Right cardiac atrium (tissue), 5 donors: ENCODE measurements around the gene COL19A1. TPM values are rescaled to one million over a fixed set of nuclear protein-coding genes. Genes with fewer than 3 reads are reported as not detected.

Source experiments
- ATAC-seq, 2 donors: fragments of 200-7000 bp; cut with Tn5 transposase; one replicate each; pipeline versions ENCODE4 v1.8.0 to v1.9.1; 2020; ENCODE audit warnings: moderate library complexity in 2 of 2, mild to moderate bottlenecking in 1 of 2
- DNase-seq, 3 donors: peaks; one replicate each; pipeline ENCODE4 v3.0.0-alpha.2; 2020
- H3K27ac ChIP-seq: one replicate; pipeline ENCODE4 v1.5.1; 2013; ENCODE audit warnings: mild to moderate bottlenecking, low read length, control low read depth, moderate library complexity
- H3K27me3 ChIP-seq: one replicate; pipeline ENCODE4 v1.6.1; 2013; ENCODE audit not compliant: control insufficient read depth, insufficient read depth
- H3K4me1 ChIP-seq: one replicate; pipeline ENCODE4 v1.6.1; 2013; ENCODE audit warnings: low read length; ENCODE audit not compliant: control insufficient read depth, insufficient read depth
- H3K4me3 ChIP-seq: one replicate; pipeline ENCODE4 v1.5.1; 2013; ENCODE audit warnings: low read length, control low read depth
- H3K9me3 ChIP-seq: one replicate; pipeline ENCODE4 v1.6.1; 2013; ENCODE audit warnings: low read length; ENCODE audit not compliant: control insufficient read depth
- WGBS: extraction: QIAGEN DNeasy Blood & Tissue Kit; methylation state at CpG from one replicate; pipeline ENCODE4 v1.1.7; 2013; 5-methylcytosine and 5-hydroxymethylcytosine counted together
- intact Hi-C, 4 donors: fragments of 100-400 bp; cut with DNase I; formaldehyde crosslinking; loops; one replicate each; pipeline versions ENCODE4 v1.11.0 to v1.14.0; 2022 to 2023
- polyA plus RNA-seq: library from polyadenylated mRNA; stranded (reverse); fragments of 200-250 nt; gene quantifications from one replicate; pipeline ENCODE4 v1.2.3, GENCODE V29; 2013
- total RNA-seq, 4 donors: library from RNA; stranded (reverse); fragmentation: NEBNext Ultra II Directional; extraction: Animal tissue kit (Norgen Biotek cat#: 25700); gene quantifications; one replicate each; pipeline ENCODE4 v1.2.1, GENCODE V29; 2021
- donor health status: healthy with polysubstance abuse.
- donor health status: DM: no; HTN: yes; CAD: no.
- donor health status: DM: no; HTN: no; CAD: no.
- donor health status: DM: no; HTN: yes; CAD: no; lungs with severe emphysema.
- donor health status: DM: yes; HTN: yes; CAD: no.

COL19A1 gene
- total and polyA plus RNA-seq, 5 donors, result 1.0 to 6.0 (median 3.6) TPM

DNA sequence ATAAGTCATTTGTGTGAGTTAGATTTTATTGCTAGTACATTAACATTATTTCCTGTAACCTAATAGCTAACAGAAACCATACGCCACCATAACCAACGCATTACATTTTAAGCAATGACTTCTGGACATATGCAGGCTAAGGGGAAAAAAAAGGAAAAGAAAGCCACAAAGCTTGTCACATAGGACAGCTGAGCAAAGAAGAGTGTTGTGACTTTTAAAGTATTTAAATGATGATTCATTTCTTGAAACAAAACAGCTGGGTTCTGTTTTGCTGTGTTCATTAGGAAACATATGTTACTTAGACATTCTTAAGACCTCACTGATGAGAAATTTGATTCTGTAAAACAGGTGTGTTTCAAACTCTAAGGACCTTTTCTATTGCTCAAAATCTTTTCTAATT lies 265.2 kb downstream of the COL19A1 start:
- WGBS, result 35% methylated on average over 2 of the region's 2 CpGs
- ATAC-seq, result no peak
- intact Hi-C loops, result no loop called here

DNA sequence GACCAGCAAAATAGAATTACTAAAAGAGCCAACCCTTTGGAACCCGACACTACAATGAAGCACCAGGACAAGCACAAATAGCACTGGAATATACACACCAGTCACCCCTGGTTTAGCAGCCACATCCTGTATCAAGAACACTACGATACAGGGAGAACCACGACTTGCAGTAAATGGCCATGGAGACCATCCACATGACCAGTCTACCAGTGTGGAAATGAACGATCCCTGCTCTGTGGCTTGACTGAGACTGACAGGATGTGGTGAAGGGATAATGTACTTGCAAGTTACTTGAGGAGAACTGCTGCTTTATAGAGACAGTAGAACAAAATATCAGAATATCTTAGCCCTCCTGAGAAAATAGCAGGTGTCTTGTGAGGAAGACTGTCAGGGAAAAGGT lies 266.9 kb downstream of the COL19A1 start:
- DNase-seq (no peak), ATAC-seq (no peak)
- Histone ChIP-seq H3K9me3 (no peaks in the 10 kb centered on the region), H3K27ac (no peak overlapping the region), H3K4me3 (no peak overlapping the region), H3K27me3 (no peaks in the 10 kb centered on the region), H3K4me1 (no peaks in the 10 kb centered on the region)
- WGBS, result 85% methylated on average over 4 of the region's 4 CpGs
- intact Hi-C loops, result no loop called here

More for the DNA sequence above, 265.2 kb downstream of the COL19A1 start:
- Histone ChIP-seq H3K4me3 (no peak overlapping the region), H3K27ac (no peak overlapping the region), H3K4me1 (no peaks in the 10 kb centered on the region), H3K27me3 (no peaks in the 10 kb centered on the region), H3K9me3 (no peaks in the 10 kb centered on the region)
- DNase-seq, result no peak

DNA sequence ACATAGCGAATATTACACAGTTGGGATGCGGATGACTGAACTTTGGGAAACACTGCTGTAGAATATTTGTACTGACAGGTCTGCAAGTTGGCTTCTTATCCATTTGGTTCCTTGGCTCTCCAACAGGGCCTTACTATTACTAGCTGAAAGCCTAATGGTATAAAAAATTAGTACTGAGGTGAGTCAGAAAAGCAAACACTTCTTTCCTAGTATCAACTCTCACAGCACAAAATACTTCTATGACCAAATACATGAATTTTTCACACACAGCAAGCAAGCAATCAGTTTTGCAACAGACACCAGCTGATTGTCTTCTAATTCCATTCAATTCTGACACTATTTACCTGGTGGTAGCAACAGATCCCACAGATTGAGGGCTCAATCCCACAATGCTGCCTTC lies 268.2 kb downstream of the COL19A1 start:
- Histone ChIP-seq H3K4me3 (no peak overlapping the region), H3K9me3 (no peaks in the 10 kb centered on the region), H3K27ac (no peak overlapping the region), H3K27me3 (no peaks in the 10 kb centered on the region), H3K4me1 (no peaks in the 10 kb centered on the region)
- WGBS, result 95% methylated on average over 2 of the region's 2 CpGs
- ATAC-seq, result no peak
- no peak for DNase-seq
- intact Hi-C loops, result no loop called here

DNA sequence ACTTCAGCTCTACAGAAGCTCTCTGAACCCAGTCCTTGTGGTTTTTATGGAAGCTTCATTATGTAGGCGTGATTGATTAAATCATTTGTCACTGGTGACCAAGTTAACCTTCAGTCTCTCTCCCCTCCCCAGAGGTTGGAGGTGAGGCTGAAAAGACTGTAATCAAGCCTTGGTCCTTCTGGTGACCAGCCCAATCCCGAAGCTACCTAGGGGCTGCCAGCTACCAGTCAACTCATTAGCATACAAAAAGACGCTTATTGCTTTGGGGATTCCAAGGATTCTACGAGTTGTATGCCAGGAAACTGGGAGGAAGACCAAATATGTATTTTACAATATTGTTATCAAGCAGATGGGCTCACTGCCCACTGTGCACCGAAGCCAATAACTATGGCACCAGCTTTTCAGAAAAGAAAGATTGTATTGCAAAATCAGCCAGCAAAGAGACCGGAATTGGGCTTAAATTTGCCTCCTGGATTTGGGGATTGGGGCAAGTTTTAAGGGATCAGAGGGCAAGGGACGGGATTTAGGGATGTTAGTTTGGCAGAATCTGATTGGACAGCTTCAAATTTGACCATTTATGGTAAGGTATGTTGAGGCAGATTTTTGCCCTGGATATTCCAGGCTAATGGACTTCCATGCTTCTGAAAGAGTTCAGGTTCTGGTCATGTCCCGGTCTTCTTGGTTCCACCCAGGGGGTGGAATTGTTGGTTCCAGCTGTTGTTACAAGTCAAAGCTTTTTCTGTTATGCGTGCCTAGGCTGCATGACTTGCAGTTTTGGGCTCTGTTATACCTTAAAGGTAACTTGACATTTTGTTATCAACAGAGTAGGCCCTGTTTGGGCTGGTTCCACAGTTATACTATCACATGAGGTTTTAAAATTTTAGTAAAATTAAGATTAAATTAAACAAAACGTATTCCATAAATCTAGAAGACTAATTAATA lies 269.1 kb downstream of the COL19A1 start:
- Histone ChIP-seq H3K9me3 (no peaks in the 10 kb centered on the region), H3K4me1 (no peaks in the 10 kb centered on the region), H3K27ac (no peak overlapping the region), H3K4me3 (no peak overlapping the region), H3K27me3 (no peaks in the 10 kb centered on the region)
- intact Hi-C loops, result no loop called here
- DNase-seq (no peak), ATAC-seq (no peak)
- WGBS, result 65% methylated on average over 10 of the region's 10 CpGs

DNA sequence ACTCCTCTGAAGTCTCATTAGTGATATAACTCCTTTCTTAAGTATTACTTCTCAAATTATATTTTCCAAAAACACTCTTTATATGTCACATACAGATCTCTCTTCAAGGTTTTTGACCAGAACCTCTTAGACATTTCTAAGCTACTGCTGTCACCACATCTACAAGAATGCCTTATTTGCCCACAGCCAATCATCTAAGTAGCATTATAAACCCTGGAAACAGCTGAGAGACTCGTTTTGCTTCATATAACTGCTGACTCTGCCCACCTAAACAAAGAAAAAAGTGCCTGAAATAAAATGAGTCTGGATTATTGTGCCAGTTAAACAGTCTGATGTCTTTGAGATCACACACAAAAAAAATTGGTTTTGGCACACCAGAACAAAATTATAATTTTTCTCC lies 270.6 kb downstream of the COL19A1 start:
- Histone ChIP-seq H3K27ac (no peak overlapping the region), H3K4me1 (no peaks in the 10 kb centered on the region), H3K27me3 (no peaks in the 10 kb centered on the region), H3K4me3 (no peak overlapping the region), H3K9me3 (no peaks in the 10 kb centered on the region)
- ATAC-seq (no peak), DNase-seq (no peak)
- intact Hi-C loops, result no loop called here
- WGBS, result 29% methylated on average over 1 of the region's 1 CpG

DNA sequence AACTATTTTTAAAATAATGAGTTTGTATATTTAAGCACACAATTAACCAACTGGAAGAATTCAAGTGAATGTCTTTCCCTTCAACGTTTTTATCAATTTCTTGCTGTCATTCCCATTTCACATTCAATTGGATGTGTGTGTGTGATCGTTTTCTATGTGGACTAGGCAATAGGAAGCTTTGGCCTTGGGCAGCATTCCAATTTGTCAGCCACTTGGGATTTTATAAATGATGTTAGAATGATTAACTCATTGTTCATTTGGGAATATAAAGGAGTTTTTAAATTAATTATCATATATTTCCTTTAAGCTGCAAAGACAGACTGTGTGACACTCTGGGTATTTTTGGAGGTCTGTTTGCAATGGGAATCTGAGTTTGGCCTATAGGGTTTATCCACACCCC lies 274.1 kb downstream of the COL19A1 start:
- ATAC-seq (no peak), DNase-seq (no peak)
- Histone ChIP-seq H3K4me1 (no peaks in the 10 kb centered on the region), H3K27me3 (no peaks in the 10 kb centered on the region), H3K4me3 (no peak overlapping the region), H3K9me3 (no peaks in the 10 kb centered on the region), H3K27ac (no peak overlapping the region)
- WGBS, result 32% methylated on average over 2 of the region's 2 CpGs
- intact Hi-C loops, result no loop called here

DNA sequence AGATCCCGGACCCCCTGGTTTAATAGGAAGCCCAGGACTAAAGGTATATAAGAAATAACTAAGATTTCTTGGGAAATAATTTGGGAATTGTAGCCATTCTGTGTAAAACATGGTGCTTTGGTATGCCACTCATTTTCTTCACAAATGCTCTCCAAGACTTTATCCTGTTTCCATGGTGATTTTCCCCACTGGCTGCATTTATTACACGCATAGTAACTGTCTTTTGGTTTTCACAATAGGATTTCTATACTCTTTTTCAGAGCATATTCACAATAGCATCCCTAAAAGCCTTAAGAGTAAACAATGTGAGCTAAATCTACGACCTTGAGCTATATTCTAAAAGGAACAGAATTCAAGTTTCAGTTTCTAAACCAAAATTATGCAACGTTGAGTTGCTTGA lies 275.7 kb downstream of the COL19A1 start:
- H3K9me3 ChIP-seq, result no peaks in the 10 kb centered on the region
- 70% methylated on average over 4 of the region's 4 CpGs for WGBS
- H3K27me3 ChIP-seq, result no peaks in the 10 kb centered on the region
- H3K4me1 ChIP-seq, result no peaks in the 10 kb centered on the region
- H3K4me3 ChIP-seq, result no peak overlapping the region
- ATAC-seq (no peak), DNase-seq (no peak)
- H3K27ac ChIP-seq, result no peak overlapping the region
- intact Hi-C loops, result no loop called here

DNA sequence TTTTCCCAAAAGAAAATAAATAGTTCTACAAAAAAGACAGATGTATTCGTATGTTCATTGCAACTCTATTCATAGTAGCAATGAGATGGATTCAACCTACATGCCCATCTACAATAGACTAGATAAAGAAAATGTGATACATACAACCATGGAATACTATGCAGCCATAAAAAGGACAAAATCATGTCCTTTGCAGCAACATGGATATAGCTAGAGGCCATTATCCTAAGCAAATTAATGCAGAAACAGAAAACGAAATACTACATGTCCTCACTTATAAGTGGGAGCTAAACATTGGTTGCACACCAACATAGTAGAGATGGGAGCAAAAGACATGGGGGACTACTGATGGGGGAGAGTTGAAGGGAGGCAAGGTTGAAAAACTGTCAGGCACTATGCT lies 278.8 kb downstream of the COL19A1 start:
- H3K4me3 ChIP-seq, result no peak overlapping the region
- 63% methylated on average over 2 of the region's 2 CpGs for WGBS
- H3K9me3 ChIP-seq, result no peaks in the 10 kb centered on the region
- H3K4me1 ChIP-seq, result no peaks in the 10 kb centered on the region
- no peaks in the 10 kb centered on the region for H3K27me3 ChIP-seq
- ATAC-seq (no peak), DNase-seq (no peak)
- intact Hi-C loops, result no loop called here
- no peak overlapping the region for H3K27ac ChIP-seq

DNA sequence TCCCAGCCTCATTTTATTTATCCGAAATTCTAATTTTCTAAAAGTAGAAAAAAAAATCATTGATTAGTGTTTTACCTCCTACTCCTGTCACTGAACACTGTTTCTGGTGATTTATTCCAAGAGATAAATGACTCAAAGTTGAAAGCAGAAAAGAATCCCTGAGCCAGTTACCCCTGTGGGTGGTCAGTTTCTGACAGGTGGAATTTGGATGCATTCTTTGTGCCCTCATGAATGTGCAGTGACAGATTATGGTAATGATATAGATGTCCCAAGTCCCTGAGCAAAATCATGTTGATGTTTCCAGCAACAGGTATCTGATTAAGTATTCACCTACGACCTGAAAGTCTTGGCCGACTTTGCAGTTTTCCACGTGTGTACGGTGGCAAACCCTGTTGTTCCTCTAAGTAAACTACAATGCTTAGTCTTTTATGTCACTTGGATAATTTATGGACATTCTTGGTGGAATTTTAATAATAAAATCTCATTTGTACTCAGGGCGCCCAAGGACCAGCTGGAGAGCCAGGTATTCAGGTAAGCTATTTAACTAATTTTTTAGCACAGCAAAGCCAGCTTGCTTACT lies 282.9 kb downstream of the COL19A1 start:
- no peaks in the 10 kb centered on the region for H3K9me3 ChIP-seq
- no peak overlapping the region for H3K27ac ChIP-seq
- no peaks in the 10 kb centered on the region for H3K27me3 ChIP-seq
- DNase-seq (no peak), ATAC-seq (no peak)
- no peak overlapping the region for H3K4me3 ChIP-seq
- WGBS, result 86% methylated on average over 6 of the region's 6 CpGs
- intact Hi-C loops, result no loop called here
- H3K4me1 ChIP-seq, result no peaks in the 10 kb centered on the region

DNA sequence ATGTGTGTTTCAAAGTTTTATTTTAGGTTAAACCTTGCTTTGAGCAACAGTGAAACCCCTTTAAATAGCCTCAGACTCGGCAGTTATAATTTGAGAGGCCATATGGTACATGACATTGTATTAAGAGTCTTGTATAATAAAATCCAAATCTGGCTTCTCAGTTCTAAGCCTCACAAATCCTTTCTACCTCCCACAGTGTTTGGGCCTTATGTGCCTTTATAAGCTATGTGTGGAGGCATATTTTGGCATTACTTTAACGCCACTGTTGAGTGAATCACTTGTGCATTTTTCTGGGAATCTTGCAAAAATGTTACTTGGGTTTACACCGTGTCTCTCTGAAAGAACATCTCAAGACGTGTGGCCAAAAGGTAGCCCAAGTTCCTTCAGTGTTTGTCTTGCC lies 284.2 kb downstream of the COL19A1 start:
- Histone ChIP-seq H3K4me3 (no peak overlapping the region), H3K27ac (no peak overlapping the region), H3K27me3 (no peaks in the 10 kb centered on the region), H3K9me3 (no peaks in the 10 kb centered on the region), H3K4me1 (no peaks in the 10 kb centered on the region)
- intact Hi-C loops, result no loop called here
- ATAC-seq, result no peak
- 55% methylated on average over 4 of the region's 4 CpGs for WGBS
- DNase-seq, result no peak

DNA sequence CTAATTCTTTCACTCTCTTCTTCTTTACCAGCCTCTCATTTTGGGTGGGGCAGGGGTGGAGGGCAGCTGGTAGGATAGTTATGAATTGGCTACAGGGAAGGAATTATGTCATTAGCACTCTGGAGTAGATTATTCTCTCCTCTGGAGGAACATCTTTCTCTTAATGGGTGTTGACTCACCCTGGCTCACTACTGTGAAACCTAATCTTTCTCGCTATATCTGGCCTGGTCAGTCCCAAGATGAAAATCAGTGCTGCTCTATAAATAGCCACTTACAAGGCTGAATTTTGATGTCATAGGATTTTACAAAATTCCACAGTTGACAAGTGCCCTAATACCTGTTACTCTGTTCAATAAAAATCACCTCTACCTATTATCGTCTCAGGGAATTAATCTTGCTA lies 285.3 kb downstream of the COL19A1 start:
- 68% methylated on average over 2 of the region's 2 CpGs for WGBS
- Histone ChIP-seq H3K4me1 (no peaks in the 10 kb centered on the region), H3K27me3 (no peaks in the 10 kb centered on the region), H3K27ac (no peak overlapping the region), H3K9me3 (no peaks in the 10 kb centered on the region), H3K4me3 (no peak overlapping the region)
- intact Hi-C loops, result no loop called here
- DNase-seq, result no peak
- no peak for ATAC-seq
